NB4 (cell line): ENCODE measurements around the gene MICAL2.

Source experiments
- MAX ChIP-seq: IDR thresholded peaks from 2 replicates; pipeline ENCODE4 v1.6.1; 2011; ENCODE audit warnings: low read depth, low read length
- MYC ChIP-seq: IDR thresholded peaks from 2 replicates; pipeline ENCODE4 v1.6.1; 2011; ENCODE audit warnings: low read depth, low read length
- POLR2A ChIP-seq: IDR thresholded peaks from 2 replicates; pipeline ENCODE4 v1.6.1; 2011; ENCODE audit warnings: mild to moderate bottlenecking; ENCODE audit not compliant: insufficient read length; ENCODE audit errors: extremely low read depth
- TF ChIP-seq, protein P1 (sequence below): IDR thresholded peaks from one replicate; pipeline ENCODE4 v1.5.1; 2012; ENCODE audit warnings: low read depth, low read length

GRCh38 chr11:12253843-12254281 lies 143.5 kb downstream of the MICAL2 start:
- no peak for TF ChIP-seq POLR2A
- no peak for TF ChIP-seq MYC
- TF ChIP-seq, protein P1, sequence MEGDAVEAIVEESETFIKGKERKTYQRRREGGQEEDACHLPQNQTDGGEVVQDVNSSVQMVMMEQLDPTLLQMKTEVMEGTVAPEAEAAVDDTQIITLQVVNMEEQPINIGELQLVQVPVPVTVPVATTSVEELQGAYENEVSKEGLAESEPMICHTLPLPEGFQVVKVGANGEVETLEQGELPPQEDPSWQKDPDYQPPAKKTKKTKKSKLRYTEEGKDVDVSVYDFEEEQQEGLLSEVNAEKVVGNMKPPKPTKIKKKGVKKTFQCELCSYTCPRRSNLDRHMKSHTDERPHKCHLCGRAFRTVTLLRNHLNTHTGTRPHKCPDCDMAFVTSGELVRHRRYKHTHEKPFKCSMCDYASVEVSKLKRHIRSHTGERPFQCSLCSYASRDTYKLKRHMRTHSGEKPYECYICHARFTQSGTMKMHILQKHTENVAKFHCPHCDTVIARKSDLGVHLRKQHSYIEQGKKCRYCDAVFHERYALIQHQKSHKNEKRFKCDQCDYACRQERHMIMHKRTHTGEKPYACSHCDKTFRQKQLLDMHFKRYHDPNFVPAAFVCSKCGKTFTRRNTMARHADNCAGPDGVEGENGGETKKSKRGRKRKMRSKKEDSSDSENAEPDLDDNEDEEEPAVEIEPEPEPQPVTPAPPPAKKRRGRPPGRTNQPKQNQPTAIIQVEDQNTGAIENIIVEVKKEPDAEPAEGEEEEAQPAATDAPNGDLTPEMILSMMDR, result no peak
- TF ChIP-seq MAX, result no peak
